ENCODE data around the gene LPCAT2. TPM values are rescaled to one million over a fixed set of nuclear protein-coding genes. Genes with fewer than 3 reads are reported as not detected.

Gene LPCAT2
- polyA plus RNA-seq, 2 of the 4 experiments (the other 2 are of a cell fraction), result 8.0 to 16.3 TPM

DNA sequence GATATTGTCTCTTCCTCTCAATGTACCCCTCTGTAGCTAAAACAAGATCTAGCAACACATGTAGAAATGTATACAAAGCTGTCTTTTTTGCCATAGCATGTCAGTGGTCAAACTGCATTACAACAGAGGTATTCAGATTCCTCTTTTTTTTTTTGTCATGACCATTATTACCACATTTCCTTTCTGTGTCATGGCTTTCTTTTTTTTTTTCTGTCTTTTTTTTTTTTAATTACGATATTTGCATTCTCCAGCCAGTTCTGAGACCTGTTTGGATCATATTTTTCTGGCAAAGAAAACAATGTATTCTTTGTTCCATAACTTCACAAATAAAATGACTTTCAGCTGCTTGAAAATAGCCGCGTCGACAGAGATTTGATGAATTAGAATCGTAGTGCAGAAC, 30.2 kb downstream of the LPCAT2 start:
- H3K4me1 ChIP-seq, result no peaks in the 10 kb centered on the region
- POLR2A ChIA-PET, result no interaction called here
- CTCF ChIA-PET, result interaction anchor here (0.9 to 9.7 kb wide), 3 partner anchors 67 to 1985 kb away, joined by 3 to 107 read pairs (median 3); no protein-coding TSS in a partner anchor
- H3K4me2 ChIP-seq, result no peak overlapping the region
- ATAC-seq, result no peak
- DNase-seq (ENCODE audit: low read depth in 1 of 2, low spot score in 1 of 2), result no peak
- 76% methylated on average over 5 of the region's 5 CpGs for WGBS (ENCODE audit: missing lambda C conversion rate)
- H3K27ac ChIP-seq, result no peak overlapping the region
- TF ChIP-seq POLR2A (IDR thresholded peaks at IDR 0.05; ENCODE audit: low read length) (no peak), FOSB (CRISPR knock-in tag; IDR thresholded peaks at IDR 0.05) (no peak), NR3C1 (IDR thresholded peaks at IDR 0.05) (no peak), USF2 (IDR thresholded peaks at IDR 0.05) (no peak), EHF (CRISPR knock-in tag; IDR thresholded peaks at IDR 0.05) (no peak), HOXB5 (CRISPR knock-in tag; IDR thresholded peaks at IDR 0.05) (no peak), TP53 (CRISPR knock-in tag; IDR thresholded peaks at IDR 0.05) (no peak), ZC3H11A (IDR thresholded peaks at IDR 0.05) (no peak), EHMT2 (IDR thresholded peaks at IDR 0.05; ENCODE audit: low read depth) (no peak), KDM1A (IDR thresholded peaks at IDR 0.05; ENCODE audit: low read depth) (no peak), JUNB (IDR thresholded peaks at IDR 0.05) (no peak), RAD21 (conservative IDR thresholded peaks at IDR 0.05 in 1 of 2, IDR thresholded peaks at IDR 0.05 in 1 of 2) (no peak), HEYL (CRISPR knock-in tag; IDR thresholded peaks at IDR 0.05) (no peak), ZNF302 (CRISPR knock-in tag; IDR thresholded peaks at IDR 0.05) (no peak), CHD4 (IDR thresholded peaks at IDR 0.05; ENCODE audit: borderline replicate concordance) (no peak)
- TF ChIP-seq, protein P1, sequence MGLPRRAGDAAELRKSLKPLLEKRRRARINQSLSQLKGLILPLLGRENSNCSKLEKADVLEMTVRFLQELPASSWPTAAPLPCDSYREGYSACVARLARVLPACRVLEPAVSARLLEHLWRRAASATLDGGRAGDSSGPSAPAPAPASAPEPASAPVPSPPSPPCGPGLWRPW (IDR thresholded peaks at IDR 0.05), result no peak
- FAIRE-seq, result no peak
- no peak overlapping the region for H3K4me3 ChIP-seq
- no peaks in the 10 kb centered on the region for H3K9me3 ChIP-seq

- TF ChIP-seq PBX3 (IDR thresholded peaks at IDR 0.05), result no peak
- no peak for TF ChIP-seq REST (IDR thresholded peaks at IDR 0.05)
- H3K4me1 ChIP-seq, result no peaks in the 10 kb centered on the region
- 55% methylated on average over 1 of the region's 1 CpG for WGBS (ENCODE audit: missing lambda C conversion rate)
- H3K4me3 ChIP-seq, result no peak overlapping the region
- POLR2A ChIA-PET, result no interaction called here
- no peak overlapping the region for H3K4me2 ChIP-seq
- ATAC-seq (no peak), DNase-seq (ENCODE audit: low read depth in 1 of 2, low spot score in 1 of 2) (no peak), FAIRE-seq (no peak)
- H3K9me3 ChIP-seq, result no peaks in the 10 kb centered on the region
- CTCF ChIA-PET, result interaction anchor here (0.9 to 9.7 kb wide), 3 partner anchors 68 to 1986 kb away, joined by 3 to 107 read pairs (median 3); no protein-coding TSS in a partner anchor
- no peak overlapping the region for H3K27ac ChIP-seq
Observed at GRCh38 chr16:55539488-55539887, 30.6 kb downstream of the LPCAT2 start.

DNA sequence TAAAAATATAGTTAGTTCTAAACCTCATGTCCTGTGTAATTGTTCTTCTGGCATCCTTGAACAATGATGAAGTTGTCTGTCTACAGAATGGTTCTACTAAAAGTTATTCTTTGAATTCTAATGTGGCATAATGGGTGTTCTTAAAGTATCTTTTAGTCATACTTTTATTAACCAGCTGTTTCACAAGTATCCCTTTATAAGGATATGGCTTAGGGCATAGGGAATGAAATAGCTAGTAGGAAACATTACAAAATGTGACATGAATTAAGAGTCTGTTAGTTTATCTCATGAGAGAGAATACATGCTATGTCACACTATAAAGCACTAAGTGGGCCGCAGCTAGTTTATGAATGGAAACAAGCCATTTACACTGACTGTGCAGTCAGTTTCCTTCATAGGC, 31.3 kb downstream of the LPCAT2 start:
- Histone ChIP-seq H3K4me3 (no peak overlapping the region), H3K27ac (no peak overlapping the region), H3K4me2 (no peak overlapping the region), H3K4me1 (no peaks in the 10 kb centered on the region), H3K9me3 (no peaks in the 10 kb centered on the region)
- ChIA-PET CTCF (interaction anchor here (9.7 kb wide), 1 partner anchor 76 kb away, joined by 107 read pairs; no protein-coding TSS in a partner anchor), POLR2A (no interaction called here)
- DNase-seq (ENCODE audit: low read depth in 1 of 2, low spot score in 1 of 2) (no peak), FAIRE-seq (no peak), ATAC-seq (no peak)
- TF ChIP-seq PBX3 (IDR thresholded peaks at IDR 0.05) (no peak), EHMT2 (IDR thresholded peaks at IDR 0.05; ENCODE audit: low read depth) (no peak), FOXS1 (CRISPR knock-in tag; IDR thresholded peaks at IDR 0.05) (no peak), BCL3 (IDR thresholded peaks at IDR 0.05) (no peak), JUNB (IDR thresholded peaks at IDR 0.05) (no peak), CBX8 (IDR thresholded peaks at IDR 0.05) (no peak), POLR2AphosphoS2 (conservative IDR thresholded peaks at IDR 0.05; ENCODE audit: low read length) (no peak), HEYL (CRISPR knock-in tag; IDR thresholded peaks at IDR 0.05) (no peak)
- TF ChIP-seq, protein P2, sequence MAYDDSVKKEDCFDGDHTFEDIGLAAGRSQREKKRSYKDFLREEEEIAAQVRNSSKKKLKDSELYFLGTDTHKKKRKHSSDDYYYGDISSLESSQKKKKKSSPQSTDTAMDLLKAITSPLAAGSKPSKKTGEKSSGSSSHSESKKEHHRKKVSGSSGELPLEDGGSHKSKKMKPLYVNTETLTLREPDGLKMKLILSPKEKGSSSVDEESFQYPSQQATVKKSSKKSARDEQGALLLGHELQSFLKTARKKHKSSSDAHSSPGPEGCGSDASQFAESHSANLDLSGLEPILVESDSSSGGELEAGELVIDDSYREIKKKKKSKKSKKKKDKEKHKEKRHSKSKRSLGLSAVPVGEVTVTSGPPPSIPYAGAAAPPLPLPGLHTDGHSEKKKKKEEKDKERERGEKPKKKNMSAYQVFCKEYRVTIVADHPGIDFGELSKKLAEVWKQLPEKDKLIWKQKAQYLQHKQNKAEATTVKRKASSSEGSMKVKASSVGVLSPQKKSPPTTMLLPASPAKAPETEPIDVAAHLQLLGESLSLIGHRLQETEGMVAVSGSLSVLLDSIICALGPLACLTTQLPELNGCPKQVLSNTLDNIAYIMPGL (CRISPR knock-in tag; IDR thresholded peaks at IDR 0.05; ENCODE audit: borderline replicate concordance), result no peak
- TF ChIP-seq, protein P1 (IDR thresholded peaks at IDR 0.05), result no peak
- WGBS (ENCODE audit: missing lambda C conversion rate), result 87% methylated on average over 1 of the region's 1 CpG
